HG03196 (cell line): ENCODE measurements around the gene ELMO2.

ENCODE experiments used
- ATAC-seq: cut with Tn5 transposase; IDR thresholded peaks from one replicate; pipeline ENCODE4 v1.9.1; 2021; ENCODE audit not compliant: unreplicated experiment

ELMO2 gene

DNA sequence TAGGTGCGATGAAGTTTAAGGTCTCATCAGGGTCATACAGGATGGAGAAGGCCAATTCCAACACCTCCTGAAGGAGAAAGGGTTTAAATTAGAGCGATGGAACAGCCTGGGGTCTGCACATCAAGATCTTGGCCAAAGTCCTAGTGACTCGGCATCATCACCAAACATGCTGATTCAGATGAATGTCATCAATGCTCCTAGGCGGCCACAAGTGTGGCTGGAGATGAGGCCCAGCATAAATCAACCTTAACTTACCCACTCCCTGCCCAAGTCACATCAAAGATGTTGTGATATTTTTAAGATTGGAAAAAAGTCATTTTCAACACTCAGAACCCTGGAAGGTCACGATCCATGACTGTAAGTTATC lies 37.5 kb downstream of the ELMO2 start:
- ATAC-seq = no peak

DNA sequence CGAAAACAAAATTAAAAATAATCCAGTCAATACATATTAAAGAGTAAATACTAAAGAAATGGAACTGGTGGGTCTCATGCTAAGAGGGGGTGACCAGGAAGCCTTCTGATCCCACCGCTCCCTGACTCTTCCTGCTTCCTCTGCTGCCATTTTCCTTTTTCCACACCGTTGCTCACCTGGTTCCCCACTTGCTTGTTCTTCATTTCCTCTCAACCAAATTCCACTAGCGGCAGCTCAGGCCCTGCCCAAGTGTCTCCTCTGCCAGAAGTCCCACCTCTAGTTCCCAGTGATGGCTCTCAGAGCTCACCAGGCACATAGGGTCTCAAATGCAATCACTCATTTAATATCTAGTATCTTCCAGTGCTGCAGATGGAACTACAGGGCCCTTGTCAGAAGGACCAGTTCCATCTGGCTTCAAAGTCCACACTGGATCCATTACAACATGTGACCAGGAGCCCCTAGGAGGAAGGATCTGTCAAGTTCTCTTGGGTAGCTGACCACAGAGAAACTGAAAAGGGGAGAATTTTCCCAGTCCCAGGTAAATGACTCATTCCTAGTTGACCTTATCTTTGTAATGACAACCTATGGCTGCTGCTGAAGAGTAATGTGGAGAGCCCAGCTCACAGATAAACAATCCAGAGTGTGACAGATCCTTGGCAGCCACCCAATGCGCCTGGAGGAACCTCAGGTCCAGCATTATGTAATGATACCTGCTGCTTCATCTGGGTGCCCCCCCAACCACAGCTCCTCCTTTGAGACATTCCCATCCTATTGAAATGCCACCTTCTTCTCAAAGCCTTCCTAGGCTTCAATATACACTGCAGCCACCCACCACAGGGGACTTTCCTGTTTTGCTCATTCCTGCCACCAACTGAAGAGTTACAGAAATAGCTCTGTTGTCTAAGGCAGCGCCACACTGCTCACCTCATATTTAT lies 38.2 kb downstream of the ELMO2 start:
- ATAC-seq = no peak

DNA sequence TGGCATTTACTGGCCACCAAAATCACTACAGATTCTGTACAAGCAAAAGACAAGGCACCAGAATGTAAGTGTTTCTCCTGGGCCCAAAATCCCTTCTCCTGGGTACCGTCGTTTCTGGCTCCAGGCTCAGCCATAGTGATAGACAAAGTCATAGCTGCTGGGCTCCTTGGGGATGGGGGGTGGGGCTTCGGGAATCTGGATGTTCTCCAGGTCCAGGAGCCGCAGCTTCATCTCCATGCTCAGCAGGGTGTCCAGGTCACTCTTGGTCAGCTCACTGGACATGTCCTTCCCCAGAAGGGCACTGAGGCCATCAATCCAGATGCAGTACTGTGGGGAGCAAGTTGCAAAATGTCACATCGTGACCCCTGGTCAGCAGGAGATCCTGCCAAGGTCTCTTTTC lies 39.2 kb downstream of the ELMO2 start:
- ATAC-seq = no peak

DNA sequence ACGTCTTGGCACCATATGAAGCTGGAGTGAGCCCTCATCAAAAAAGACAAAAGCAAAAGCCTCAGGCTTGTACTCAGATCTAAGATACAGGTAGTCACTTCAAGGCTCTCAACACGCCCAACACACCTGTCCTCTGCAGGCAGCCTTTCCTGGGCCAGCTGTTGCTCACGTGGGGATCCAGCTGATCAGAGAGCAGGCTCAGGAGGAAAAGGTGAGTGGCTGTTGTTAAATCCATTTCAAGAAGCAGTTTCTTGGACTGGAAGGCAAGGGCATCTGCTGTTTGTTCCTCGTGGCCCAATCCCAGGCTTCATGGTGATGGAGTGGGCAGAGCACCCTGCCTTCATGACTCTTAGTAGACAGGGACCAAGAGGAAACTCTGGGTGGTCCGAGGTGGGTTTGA lies 39.6 kb downstream of the ELMO2 start:
- no peak for ATAC-seq

DNA sequence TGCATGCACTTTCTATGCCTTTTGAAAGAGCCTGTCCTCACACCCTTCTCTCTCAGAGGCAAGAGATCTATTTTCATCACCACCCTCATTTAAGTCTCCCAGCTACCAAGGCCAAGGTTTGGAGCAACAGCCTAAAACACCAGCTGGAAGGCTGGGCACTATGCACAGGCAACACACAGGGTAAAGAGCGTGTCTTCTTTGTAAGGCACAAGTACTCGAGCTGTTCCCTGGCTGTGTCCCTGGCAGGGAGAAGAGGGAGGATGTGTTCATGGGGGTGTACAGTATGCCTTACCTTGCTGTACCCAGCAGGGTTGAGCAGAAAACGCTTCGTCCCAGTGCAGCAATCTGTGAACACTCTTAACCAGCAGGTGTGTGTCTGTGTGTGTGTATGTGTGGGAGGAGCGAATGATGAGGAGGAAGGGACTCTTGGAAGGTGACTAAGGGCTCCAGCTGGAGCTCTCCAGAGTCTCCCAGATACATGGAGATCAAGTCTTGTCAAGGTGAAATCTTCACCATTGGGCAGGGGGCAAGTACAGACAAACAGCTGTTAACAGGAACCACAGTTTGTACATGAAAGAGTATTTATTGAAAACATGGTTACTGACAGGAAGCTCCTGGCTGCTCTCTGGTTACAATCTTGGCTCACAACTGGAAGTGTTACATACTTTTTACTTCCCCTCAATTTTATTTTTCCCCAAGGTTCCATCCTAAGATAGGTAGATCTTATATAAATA lies 40.8 kb downstream of the ELMO2 start:
- ATAC-seq = no peak

DNA sequence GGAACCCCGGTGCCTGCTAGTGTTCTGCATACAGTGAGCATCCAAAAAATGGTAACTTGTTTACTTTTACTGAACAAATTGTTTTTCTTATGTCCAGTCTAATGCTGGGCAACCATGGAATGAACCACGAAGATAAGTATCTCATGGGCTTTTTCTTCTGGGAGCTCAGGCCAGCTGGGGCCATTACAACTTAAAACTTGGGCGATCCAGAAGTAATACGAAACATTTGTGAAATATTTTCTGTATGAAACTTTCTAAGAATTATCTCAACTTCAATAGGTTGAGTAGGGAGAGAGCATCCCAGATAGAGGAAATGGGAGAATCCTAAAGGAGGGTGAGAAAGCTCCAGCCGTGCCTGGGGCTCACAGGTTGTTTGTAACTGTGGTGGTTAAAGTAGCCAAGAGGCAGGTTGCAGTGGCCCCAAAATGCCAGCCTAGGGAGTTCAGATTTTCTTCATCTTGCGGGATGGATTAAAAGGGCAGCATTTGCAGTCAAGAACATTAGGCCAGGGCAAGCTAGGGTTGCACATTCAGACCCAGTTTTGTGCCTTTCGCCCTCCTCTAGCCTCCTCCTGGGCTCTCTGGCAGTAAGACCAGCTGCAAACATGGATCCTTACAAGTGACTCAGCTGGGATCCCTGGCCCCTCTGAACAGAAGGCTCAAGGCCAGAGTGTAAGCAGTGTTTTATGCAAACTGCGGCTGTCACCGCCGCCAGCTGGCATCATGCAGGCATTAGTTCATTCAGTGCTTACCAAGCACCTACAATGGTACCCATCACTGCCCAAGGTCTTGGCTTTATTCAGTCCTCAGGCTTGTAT lies 41.5 kb downstream of the ELMO2 start:
- ATAC-seq = no peak

DNA sequence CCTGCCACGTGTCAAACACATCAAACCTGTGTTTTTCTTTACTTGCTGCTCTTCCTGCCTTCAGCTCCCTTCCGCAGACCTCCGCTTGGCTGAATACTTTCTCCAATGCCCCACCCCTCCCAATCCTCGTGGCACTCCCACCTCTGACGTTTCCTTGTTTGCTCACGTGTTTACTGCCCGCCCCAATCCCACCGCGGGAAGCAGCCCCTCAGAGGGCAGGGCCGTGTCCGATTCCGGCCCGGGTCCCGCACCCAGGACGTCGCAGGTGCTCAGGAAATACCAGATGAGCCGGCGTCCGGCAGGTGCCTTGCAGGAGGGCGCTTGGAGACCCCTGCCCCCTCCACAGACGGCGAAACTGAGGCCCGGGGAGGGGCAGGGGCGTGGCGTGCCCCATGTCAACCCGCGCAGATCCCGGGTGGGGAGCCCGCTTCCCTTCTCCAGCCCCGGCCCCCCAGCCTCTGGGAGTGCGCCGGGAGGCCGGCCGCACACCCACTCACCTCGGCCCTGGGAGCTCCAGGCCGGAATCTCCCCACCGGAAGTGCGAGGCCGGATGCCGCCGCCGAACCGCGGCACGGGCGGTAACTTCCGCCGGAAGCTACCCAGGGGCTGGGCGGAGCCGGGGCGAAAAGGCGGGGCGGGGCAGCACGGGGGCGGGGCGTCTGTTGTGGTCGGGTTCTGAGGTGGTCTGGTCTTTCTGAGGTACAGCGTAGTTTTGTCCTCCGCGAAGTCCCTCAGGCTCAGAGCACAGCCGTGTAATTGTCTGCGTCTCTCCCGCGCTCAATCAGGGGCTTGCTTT lies 42.3 kb downstream of the ELMO2 start:
- peak; percentile 53 for ATAC-seq

DNA sequence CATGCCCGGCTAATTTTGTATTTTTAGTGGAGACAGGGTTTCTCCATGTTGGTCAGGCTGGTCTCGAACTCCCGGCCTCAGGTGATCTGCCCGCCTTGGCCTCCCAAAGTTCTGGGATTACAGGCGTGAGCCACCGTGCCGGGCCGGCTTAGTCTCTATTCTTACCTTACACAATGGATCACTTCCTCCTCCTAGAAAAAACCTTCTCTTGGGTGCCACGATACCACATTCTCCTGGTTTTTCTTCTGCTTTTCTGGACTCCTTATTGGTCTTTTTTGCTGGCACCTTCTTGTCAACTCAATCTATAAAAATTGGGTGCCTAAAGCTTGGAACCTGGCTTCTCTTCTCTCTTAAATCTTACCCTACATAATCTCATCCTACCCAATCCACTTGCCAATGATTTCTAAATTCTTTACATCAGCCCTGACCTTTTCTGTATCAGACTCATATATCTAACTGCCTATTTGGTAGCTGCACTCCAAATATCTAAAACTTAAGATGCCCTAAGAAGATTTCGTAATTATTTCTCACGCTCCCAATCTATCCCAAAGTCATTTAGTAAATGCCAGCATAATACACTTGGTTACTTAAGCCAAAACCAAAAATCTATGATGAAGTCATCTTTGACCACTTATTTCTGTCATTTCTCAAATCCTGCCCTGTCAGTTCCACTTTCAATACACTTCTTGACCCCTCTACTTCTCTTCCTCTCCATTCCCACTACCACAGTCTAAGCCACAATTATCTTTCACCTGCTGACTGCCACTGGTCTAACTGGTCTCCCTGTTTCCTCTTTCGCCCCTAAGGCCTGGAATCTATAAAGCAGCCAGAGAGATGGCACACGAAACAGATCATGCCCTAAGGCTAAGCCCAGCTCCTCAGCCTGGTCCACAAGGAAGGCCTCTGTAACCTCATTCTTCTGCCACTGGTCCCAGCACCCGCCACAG lies 43.2 kb downstream of the ELMO2 start:
- peak; percentile 3 for ATAC-seq

DNA sequence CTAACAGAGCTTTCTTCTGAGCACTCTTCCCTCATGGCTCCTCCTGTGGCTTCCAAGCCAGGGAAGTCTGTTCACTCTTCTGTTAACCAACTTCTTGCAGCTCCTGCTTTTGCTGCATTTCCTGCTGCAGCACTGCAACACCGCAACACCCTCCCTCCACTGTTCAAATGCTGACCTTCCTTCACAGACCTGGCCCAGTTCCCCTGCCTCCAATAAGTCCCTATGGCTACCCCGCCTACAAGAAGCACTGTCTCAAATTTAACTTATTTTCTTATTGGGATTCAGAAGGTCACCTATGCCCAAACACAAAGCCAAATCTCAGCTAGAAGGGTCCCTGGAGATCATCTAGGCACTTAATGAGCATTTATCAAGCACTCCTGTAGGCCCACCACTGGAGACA lies 44.6 kb downstream of the ELMO2 start:
- no peak for ATAC-seq

DNA sequence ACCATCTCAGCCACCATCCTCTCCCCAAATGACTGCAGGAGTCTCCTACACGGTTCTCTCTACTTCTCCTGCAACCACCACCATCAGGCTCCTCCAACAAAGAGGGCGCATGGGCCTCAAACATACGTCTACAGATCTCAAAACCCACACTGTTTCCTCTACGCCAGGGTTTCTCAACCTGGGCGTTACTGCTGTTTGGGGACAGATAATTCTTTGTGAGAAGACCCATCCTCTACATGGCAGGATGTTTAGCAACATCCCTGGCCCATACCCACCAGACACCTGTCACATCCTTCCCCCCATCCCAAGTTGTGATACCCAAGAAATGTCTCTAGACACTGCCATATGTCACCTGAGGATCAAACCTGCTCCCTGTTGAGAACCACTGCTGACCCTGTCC lies 45.0 kb downstream of the ELMO2 start:
- no peak for ATAC-seq

DNA sequence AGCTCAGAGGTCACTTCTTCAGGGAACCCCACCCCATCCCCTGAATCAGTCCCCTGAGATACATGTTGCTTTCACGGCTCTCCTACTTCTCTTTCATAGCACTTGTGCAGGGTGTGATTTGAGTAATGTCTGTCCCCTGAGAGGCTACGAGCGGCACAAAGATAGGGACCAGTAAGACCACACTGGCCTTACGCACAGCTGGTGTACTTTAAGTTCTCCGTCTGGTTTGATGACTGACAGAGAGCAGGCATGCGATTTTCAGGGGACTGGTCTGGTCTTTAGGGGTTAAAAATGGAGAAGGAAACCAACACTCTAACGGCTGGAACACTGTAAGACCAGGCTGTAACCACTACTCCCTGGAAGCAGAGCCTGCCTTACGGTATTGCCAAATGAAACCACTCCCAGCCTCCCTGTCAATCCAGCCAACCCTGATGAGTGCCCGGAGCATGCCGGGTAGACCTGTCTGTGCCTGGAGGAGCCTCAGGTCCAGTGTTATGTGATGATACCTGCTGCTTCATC lies 47.1 kb downstream of the ELMO2 start:
- ATAC-seq = peak; percentile 40

DNA sequence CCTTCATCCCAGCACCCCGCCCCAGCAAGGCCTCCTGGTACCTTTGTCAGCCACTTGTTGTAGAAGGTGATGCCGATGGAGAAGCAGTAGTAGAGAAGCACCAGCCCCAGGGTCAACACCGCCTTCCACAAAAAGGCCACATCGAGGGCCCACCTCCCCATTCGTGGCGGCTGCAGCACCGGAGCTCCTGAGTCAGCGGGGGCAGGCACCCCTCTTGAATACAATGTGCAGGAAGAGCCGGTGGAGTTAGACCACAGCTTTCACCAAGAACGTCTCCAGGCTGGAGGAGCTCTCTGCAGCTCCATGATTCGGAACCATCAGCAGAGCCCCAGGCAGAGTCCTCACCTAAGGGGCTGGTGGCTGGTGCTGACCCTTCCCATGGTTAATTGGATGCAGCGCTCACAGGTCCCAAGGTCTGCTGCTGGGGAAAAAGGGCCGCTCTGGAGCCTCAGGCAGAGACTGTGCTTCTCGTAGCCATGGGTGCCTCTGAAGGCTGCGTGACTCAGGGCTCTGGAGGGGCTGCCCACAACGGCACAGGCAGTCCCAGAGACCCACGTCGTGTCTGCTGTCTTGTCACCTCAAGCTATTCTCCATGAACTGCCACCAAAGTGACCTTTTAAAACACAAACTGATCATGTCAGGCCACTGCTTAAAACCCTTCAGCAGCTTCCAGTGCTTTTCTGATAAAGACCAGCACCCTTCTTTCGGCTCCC lies 47.9 kb downstream of the ELMO2 start:
- ATAC-seq = no peak

DNA sequence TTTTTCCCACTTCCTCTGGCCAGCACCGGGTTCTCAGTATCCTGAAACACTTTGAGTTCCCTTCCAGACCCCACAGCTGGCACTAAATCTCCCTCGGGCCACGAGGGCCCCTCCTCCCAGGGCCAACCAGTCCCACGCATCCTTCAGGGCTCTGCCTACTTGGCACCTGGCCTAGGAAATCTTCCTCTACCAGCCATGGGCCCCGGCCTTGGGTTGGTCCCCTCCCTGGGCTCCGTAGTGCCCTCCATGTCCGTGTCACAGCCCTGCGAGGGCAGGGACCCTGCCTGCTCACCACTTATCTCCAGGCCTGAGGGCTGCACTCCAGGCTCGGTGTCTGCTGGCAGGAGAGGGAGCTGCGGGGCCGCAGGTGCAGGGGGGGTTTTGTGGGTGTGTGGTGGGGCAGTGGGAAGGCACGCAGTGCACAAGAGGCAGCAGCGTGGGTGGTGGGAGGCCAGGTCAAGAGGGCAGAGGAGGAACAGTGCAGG lies 49.3 kb downstream of the ELMO2 start:
- no peak for ATAC-seq

DNA sequence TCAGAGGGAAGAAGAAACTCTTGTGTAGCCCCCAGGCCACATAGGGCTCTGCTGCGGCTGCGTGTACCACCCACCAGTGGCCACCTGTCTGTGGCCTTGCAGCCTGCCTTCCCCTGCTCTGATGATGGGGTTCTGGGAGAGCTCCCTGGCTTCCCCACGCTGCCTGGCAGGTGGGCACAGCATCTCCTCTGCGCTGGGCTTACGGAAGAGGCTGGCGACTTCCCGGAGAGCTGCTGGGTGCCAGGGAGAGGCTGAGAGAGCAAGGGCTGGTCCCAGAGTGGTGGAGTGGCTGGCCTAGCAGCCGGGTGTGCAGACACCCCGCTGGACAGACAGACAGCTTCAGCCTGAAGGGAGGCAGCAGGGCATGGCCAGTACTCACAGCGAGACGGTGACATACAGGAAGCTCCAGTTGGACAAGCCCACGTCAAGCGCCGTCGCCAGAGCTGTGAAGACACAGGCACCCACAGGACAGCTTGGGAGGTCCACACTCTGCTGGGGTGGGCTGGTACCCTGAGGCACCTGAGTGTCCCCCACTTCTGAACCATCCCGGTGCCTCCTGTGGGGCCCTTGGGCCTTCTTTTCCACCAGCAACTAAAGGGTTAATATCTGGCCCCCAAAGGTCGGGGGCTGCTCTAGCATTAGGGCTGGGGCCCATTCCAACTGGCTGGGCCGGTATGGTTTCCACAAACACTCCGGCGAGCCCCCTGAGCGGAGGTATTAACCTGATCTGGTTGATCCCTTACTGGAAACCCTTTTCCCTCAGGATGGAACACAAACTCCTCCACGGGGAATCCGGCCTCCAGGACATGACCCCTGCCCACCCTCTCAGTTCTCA lies 50.0 kb downstream of the ELMO2 start:
- ATAC-seq = no peak

DNA sequence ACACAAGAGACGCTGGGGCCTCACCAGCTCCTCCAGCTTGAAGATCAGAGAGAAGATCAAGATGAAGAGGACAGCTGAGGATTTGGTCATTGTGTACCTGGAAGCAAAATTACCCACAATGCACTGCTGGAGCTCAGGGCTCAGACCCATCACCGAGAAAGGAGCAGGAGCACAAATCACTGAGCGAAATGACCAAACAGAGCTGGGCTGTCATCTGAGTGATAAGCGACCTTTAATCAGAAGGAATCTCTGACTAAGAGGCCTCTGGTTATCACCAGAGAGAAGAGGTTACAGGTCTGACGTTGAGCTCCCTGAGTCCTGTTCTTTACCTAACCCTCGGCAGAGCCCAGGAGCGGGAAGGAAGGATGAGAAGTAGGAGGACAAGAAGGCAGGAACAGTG lies 50.6 kb downstream of the ELMO2 start:
- ATAC-seq = no peak

DNA sequence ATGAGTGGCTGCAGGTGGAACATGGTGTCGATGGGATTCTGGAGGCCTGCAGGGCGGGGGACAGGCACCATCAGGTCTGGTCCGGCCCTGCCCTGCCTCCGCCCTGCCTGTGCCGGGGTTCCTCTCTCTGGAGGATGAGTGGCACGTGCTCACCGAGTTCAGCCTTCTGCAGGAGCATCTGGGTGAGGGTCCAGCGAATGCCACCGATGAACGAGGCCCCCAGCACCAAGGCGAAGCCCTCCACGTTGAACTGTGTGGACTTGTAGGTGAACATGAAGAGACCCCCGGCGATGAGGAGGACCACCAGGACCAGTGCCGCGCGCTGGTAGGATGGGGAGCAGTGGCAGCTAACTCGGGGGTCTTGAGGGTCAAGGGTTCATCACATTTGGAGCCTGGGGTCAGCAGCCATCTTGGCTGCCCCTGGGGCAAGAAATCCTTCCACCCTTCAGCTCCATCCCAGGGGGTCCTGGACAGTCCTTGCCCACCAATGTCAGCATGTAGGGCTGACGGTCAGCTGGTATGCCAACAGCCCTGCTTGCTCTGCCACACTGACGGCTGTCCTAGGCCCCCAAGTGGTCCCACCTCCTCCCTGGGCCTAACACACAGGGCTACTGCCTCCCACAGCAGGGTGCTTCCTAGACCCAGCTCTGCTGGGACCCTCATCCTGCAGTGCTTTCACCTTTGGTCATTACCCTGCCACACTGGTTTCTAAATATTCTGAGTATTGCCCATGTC lies 51.3 kb downstream of the ELMO2 start:
- ATAC-seq = no peak

DNA sequence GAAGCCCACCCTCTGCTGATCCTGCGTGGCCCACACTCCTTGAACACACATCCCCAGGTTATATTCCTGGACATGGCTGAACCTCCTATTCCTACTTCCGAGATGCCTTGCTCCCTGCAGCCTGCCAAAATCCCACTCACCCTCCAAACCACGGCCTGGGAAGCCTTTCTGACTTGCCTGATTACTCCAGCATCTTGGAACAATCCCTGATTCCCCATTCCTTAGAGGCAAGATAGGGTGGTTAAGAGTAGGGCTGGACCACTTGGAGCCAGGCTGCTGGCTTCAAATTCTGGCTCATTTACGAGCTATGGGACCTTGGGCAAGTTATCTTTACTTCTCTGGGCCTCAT lies 52.2 kb downstream of the ELMO2 start:
- no peak for ATAC-seq
